ENCODE data around the gene AIP. TPM values are rescaled to one million over a fixed set of nuclear protein-coding genes. Genes with fewer than 3 reads are reported as not detected.

Gene AIP
- total and polyA plus RNA-seq, 2 donors (not counting 1 experiment from before 2014, with no cell fraction given) = 53.7 to 117 TPM

DNA sequence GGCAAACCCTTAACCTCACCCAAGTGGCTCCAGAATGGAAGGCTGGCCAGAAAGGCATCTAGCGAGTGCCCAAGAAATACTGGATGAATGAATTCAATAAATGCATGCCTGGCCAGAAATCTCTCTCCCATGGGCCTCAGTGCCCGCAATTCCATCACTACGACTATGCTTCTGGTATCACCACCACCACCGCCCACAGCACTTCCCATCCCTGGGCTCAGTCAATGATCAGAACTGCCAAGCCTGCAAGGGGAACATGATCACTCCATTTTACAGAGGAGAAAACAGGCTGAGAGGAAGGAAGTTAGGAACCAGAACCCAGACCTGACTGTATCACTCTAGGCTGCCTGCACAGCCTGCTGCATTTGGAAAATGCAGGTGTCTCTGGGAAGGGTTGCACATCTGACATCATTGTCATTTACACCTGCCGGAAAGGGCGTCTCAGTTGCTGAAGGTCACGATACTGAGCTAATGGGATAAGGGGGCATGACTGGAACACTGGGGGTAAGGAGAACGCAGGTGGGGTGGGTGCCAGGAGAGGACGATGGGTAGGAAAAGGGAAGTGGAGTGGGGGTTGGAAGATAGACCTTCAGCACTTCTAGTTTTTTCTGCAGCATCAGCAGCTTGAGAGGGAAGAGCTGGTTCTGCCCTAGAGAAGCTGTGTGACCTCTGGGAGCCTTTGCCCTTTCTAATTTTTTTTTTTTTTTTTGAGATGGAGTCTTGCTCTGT lies 33.5 kb upstream of the AIP start:
- no peak overlapping the region for H3K27ac ChIP-seq (ENCODE audit: insufficient read depth, low read length)
- no peaks in the 10 kb centered on the region for H4K20me1 ChIP-seq (ENCODE audit: control insufficient read depth, extremely low read depth, insufficient read depth, low read length)
- TF ChIP-seq, protein P1, sequence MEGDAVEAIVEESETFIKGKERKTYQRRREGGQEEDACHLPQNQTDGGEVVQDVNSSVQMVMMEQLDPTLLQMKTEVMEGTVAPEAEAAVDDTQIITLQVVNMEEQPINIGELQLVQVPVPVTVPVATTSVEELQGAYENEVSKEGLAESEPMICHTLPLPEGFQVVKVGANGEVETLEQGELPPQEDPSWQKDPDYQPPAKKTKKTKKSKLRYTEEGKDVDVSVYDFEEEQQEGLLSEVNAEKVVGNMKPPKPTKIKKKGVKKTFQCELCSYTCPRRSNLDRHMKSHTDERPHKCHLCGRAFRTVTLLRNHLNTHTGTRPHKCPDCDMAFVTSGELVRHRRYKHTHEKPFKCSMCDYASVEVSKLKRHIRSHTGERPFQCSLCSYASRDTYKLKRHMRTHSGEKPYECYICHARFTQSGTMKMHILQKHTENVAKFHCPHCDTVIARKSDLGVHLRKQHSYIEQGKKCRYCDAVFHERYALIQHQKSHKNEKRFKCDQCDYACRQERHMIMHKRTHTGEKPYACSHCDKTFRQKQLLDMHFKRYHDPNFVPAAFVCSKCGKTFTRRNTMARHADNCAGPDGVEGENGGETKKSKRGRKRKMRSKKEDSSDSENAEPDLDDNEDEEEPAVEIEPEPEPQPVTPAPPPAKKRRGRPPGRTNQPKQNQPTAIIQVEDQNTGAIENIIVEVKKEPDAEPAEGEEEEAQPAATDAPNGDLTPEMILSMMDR (conservative IDR thresholded peaks at IDR 0.05 in 1 of 2, IDR thresholded peaks at IDR 0.05 in 1 of 2; ENCODE audit: low read depth in 1 of 2, low read length in 2 of 2) = no peak
- no peak for TF ChIP-seq EZH2 (IDR thresholded peaks at IDR 0.05; ENCODE audit: low read length, missing control alignments)
- DNase-seq (ENCODE audit: low read depth in 2 of 2) = no peak
- no peak overlapping the region for H2AFZ ChIP-seq (ENCODE audit: low read length)
- H3K9me3 ChIP-seq (ENCODE audit: control insufficient read depth, insufficient read depth, low read depth, low read length) = no peaks in the 10 kb centered on the region
- no peak overlapping the region for H3K9ac ChIP-seq (ENCODE audit: insufficient read depth, low read length)
- H3K4me2 ChIP-seq (ENCODE audit: extremely low read depth, insufficient read depth, low read length) = no peak overlapping the region
- H3K36me3 ChIP-seq (ENCODE audit: control insufficient read depth, insufficient read depth, low read length) = no peaks in the 10 kb centered on the region
- no peaks in the 10 kb centered on the region for H3K79me2 ChIP-seq (ENCODE audit: control insufficient read depth, insufficient read depth, low read length)
- no peak overlapping the region for H3K4me3 ChIP-seq (replicated peaks in 1 of 4; ENCODE audit: control extremely low read depth in 1 of 4, insufficient read depth in 1 of 4, low read depth in 3 of 4, low read length in 4 of 4)
- no peaks in the 10 kb centered on the region for H3K27me3 ChIP-seq (ENCODE audit: control insufficient read depth, insufficient read depth, low read length)
- no peaks in the 10 kb centered on the region for H3K4me1 ChIP-seq (ENCODE audit: control insufficient read depth, extremely low read depth, insufficient read depth, low read length)

DNA sequence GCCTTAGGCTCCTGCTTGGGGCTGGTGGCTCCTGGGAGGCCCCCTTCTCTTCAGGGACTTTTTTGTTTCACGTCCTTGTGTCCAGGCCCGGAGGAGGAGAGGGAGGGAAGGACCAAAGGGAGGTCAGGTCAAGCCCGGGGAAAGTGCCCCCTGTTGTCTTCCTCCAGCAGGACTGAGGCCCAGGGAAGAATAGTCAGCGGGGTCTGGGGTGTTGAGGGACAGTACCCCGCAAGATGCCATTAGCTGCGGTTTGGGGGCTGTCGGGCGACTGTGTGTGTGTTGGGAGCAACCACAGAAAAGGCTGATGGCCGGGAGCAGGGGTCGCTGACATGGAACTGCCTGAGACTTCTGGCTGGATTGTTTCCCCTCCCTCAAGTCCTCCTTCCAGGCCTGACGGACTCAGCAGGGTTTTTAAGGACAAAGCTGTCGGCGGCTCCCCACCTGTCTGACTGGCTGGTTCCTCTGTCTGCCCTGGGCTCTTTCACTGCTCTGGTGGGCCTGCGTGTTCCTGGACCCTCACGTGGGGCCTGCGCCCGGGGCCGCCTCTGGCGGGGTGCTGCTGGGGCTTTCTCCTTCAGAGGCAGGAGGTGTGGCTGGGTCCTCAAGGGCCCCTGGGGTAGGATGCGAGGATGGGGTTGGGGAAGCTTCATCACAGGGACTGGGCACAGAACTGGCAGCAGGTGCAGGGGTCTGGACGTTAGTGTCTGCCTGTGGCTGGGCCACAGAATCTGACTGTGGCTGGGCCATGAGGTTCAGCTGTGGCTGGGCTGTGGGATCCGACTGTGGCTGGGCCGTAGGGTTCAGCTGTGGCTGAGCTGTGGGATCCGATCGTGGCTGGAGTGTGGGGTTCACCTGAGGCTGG lies 31.8 kb upstream of the AIP start:
- no peak overlapping the region for H3K4me2 ChIP-seq (ENCODE audit: extremely low read depth, insufficient read depth, low read length)
- no peak for TF ChIP-seq EZH2 (IDR thresholded peaks at IDR 0.05; ENCODE audit: low read length, missing control alignments)
- TF ChIP-seq, protein P1 (conservative IDR thresholded peaks at IDR 0.05 in 1 of 2, IDR thresholded peaks at IDR 0.05 in 1 of 2; ENCODE audit: low read depth in 1 of 2, low read length in 2 of 2) = no peak
- H2AFZ ChIP-seq (ENCODE audit: low read length) = no peak overlapping the region
- no peaks in the 10 kb centered on the region for H3K9me3 ChIP-seq (ENCODE audit: control insufficient read depth, insufficient read depth, low read depth, low read length)
- H3K27me3 ChIP-seq (ENCODE audit: control insufficient read depth, insufficient read depth, low read length) = peaks cover 2% of the 10 kb centered on the region
- no peak overlapping the region for H3K4me3 ChIP-seq (replicated peaks in 1 of 4; ENCODE audit: control extremely low read depth in 1 of 4, insufficient read depth in 1 of 4, low read depth in 3 of 4, low read length in 4 of 4)
- no peak for DNase-seq (ENCODE audit: low read depth in 2 of 2)
- no peak overlapping the region for H3K9ac ChIP-seq (ENCODE audit: insufficient read depth, low read length)
- H3K79me2 ChIP-seq (ENCODE audit: control insufficient read depth, insufficient read depth, low read length) = no peaks in the 10 kb centered on the region
- H4K20me1 ChIP-seq (ENCODE audit: control insufficient read depth, extremely low read depth, insufficient read depth, low read length) = no peaks in the 10 kb centered on the region
- H3K27ac ChIP-seq (ENCODE audit: insufficient read depth, low read length) = no peak overlapping the region
- no peaks in the 10 kb centered on the region for H3K4me1 ChIP-seq (ENCODE audit: control insufficient read depth, extremely low read depth, insufficient read depth, low read length)
- H3K36me3 ChIP-seq (ENCODE audit: control insufficient read depth, insufficient read depth, low read length) = no peaks in the 10 kb centered on the region

DNA sequence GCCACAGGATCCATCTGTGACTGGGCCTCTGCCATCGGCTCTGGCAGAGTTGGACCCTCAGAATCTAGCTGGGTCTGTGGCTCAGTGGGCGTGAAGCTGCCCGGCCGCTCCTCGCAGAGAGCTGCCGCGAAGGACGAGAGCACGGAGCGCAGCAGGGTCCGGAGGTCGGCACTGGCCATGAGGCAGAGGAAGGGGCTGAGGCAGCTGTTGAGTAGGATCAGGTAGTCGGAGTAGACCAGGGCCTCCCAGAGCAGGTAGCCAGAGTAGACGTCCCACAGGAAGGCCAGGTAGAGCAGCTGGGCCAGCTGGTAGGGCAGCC lies 31.2 kb upstream of the AIP start:
- Histone ChIP-seq H3K4me2 (ENCODE audit: extremely low read depth, insufficient read depth, low read length) (no peak overlapping the region), H4K20me1 (ENCODE audit: control insufficient read depth, extremely low read depth, insufficient read depth, low read length) (no peaks in the 10 kb centered on the region), H3K9ac (ENCODE audit: insufficient read depth, low read length) (no peak overlapping the region), H3K4me1 (ENCODE audit: control insufficient read depth, extremely low read depth, insufficient read depth, low read length) (no peaks in the 10 kb centered on the region), H3K79me2 (ENCODE audit: control insufficient read depth, insufficient read depth, low read length) (no peaks in the 10 kb centered on the region), H3K27ac (ENCODE audit: insufficient read depth, low read length) (no peak overlapping the region), H3K9me3 (ENCODE audit: control insufficient read depth, insufficient read depth, low read depth, low read length) (no peaks in the 10 kb centered on the region), H3K36me3 (ENCODE audit: control insufficient read depth, insufficient read depth, low read length) (no peaks in the 10 kb centered on the region), H2AFZ (ENCODE audit: low read length) (no peak overlapping the region), H3K27me3 (ENCODE audit: control insufficient read depth, insufficient read depth, low read length) (peaks cover 3% of the 10 kb centered on the region), H3K4me3 (replicated peaks in 1 of 4; ENCODE audit: control extremely low read depth in 1 of 4, insufficient read depth in 1 of 4, low read depth in 3 of 4, low read length in 4 of 4) (no peak overlapping the region)
- no peak for DNase-seq (ENCODE audit: low read depth in 2 of 2)
- TF ChIP-seq, protein P1 (conservative IDR thresholded peaks at IDR 0.05 in 1 of 2, IDR thresholded peaks at IDR 0.05 in 1 of 2; ENCODE audit: low read depth in 1 of 2, low read length in 2 of 2) = no peak
- no peak for TF ChIP-seq EZH2 (IDR thresholded peaks at IDR 0.05; ENCODE audit: low read length, missing control alignments)

Data from fibroblast of lung (primary cell).